CMK (cell line): ENCODE measurements around the gene DKKL1.
A peak's percentile ranks its signal among the peaks of the same experiment; 100 is the strongest.
"Not testable (repeated sequence)": the region's sequence is repeated elsewhere in the genome, so short reads cannot be mapped to it uniquely, and the experiment has no call there.

Experiments
- DNase-seq: peaks from one replicate; pipeline ENCODE4 v3.0.0-alpha.2; 2010; ENCODE audit warnings: low read depth

DKKL1 gene

GRCh38 chr19:49362048-49362928 is 1.4 kb upstream of the DKKL1 start, which contains the start of gene TEAD2:
Gene TEAD2 (minus strand): TSS chr19:49362416. CDS start chr19:49360075, 2,341 bp downstream.
- DNase-seq: no peak

GRCh38 chr19:49362929-49363267 is 779 bp upstream of the DKKL1 start:
- no peak for DNase-seq

GRCh38 chr19:49364083-49364737 is 533 bp downstream of the DKKL1 start:
- DNase-seq: no peak

GRCh38 chr19:49366110-49366509 is 2.4 kb downstream of the DKKL1 start:
- no peak for DNase-seq

- DNase-seq: no peak
Measured at GRCh38 chr19:49368711-49369358, 5.2 kb downstream of the DKKL1 start.

DNA sequence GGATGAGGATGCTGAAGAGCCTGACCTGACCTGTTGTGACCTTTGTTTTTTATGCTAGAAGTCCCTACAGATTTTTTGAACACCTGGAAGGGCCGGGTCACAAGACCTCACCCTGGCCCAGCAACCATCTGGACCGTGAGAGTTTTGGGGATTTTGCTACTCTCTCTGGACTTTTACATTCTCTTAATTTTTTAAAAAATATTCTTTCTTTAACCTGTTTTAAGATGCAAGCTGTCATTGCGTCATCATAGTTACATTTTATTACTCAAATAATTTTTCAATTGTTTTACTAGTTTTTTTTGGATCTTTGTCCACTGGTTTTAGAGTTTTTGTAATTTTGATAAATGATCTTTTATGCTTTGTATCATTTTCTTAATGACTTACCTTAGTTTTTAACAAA is 7.5 kb downstream of the DKKL1 start:
- DNase-seq: no peak

- DNase-seq: not testable (repeated sequence)
Measured at GRCh38 chr19:49373174-49373573, 9.5 kb downstream of the DKKL1 start.

- no peak for DNase-seq
Measured at GRCh38 chr19:49374665-49375434, 11.2 kb downstream of the DKKL1 start.

GRCh38 chr19:49378512-49378911 is 14.8 kb downstream of the DKKL1 start:
- DNase-seq: no peak

- DNase-seq: no peak
Measured at GRCh38 chr19:49380391-49380790, 16.7 kb downstream of the DKKL1 start.

- no peak for DNase-seq
Measured at GRCh38 chr19:49382639-49383038, 19.0 kb downstream of the DKKL1 start.

GRCh38 chr19:49383599-49383998 is 19.9 kb downstream of the DKKL1 start:
- DNase-seq: no peak

GRCh38 chr19:49387936-49388372 is 24.3 kb downstream of the DKKL1 start, which contains the start of gene KASH5:
Gene KASH5 (plus strand): TSS chr19:49388249. CDS start chr19:49390884, 2,635 bp downstream.
- DNase-seq: no peak

- no peak for DNase-seq
Measured at GRCh38 chr19:49389406-49389805, 25.7 kb downstream of the DKKL1 start.

GRCh38 chr19:49390131-49390928 is 26.7 kb downstream of the DKKL1 start:
- no peak for DNase-seq

GRCh38 chr19:49390929-49391359 is 27.3 kb downstream of the DKKL1 start:
- no peak for DNase-seq

DNA sequence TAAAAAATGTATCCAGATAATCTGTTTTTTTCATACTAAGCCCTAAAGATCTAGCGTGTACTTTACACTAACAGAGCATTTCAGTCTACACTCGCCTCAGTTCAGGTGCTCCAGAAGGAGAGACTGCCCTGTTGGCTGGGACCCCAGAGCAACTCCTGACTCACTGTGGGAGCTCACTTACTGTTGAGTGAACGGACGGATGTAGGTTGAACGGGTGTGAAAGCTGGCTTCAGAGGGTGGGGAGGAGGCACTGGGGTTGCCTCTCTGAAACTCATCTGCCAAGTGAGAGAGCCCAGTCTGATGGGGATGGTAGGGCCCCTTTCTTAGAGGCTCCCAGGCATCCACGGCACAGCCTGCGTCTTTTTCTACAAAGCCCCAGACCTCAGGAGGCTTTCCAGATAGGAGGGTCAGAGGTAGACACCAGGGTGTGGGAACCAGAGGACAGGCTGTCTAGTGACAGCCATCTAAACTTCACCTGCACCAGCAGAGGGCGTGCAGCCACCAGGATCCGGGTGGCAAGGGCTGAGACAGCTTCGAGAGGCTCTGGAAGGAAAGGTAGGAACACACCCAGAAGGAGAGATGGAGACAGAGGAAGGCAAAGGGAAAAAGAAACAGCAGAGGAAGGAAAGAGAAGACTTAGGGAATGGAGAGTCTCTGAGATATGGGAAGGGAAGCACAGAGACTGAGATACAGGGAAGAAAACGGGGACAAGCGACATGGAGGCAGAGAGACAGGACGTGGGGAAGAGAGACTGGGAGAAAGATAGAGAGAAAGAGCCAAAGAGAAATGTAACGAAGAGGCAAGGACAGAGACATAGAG is 28.1 kb downstream of the DKKL1 start:
- peak; percentile 57 for DNase-seq

GRCh38 chr19:49393881-49394280 is 30.2 kb downstream of the DKKL1 start:
- no peak for DNase-seq

DNA sequence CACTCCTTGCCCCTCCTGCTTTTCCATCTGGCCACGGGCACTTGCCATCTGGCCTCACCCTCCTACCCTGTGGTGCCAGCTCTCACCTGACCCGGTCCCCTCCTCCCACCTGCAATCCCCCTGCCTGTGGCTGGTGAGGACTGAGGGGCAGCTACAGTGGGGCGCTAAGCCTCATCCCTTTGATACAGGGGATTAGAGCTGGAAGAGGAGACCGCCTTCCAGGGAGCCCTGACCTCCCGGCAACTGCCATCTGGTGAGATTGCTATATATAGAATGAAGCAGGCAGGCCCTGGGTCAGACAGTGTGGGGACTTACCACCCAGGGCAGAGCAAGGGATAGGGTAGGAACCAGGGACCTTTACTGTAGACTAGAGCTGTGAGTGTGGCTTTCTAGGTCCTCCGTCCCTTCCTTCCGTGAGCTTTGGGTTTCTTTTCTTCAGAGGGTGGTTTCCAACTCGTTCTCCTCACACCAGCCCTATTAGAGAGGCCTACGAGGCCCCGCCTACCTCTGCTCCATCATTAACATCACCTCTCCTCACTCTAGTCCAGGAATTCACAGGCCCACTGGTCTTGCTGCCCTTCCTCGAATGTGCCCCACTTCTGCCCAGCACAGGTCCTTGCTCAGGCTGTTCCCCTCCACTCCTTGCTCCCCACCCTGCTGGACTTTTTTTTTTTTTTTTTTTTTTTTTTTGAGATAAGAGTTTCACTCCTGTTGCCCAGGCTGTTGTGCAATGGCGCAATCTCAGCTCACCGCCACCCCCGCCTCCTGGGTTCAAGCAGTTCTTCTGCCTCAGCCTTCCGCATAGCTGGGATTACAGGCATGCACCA is 32.1 kb downstream of the DKKL1 start:
- DNase-seq: no peak
